ENCODE results near the gene SRSF2. TPM values are rescaled to one million over a fixed set of nuclear protein-coding genes. Genes with fewer than 3 reads are reported as not detected.
A peak's percentile ranks its signal among the peaks of the same experiment; 100 is the strongest.
"Not testable (repeated sequence)": the region's sequence is repeated elsewhere in the genome, so short reads cannot be mapped to it uniquely, and the experiment has no call there.

SRSF2 gene
- total RNA-seq, 2 experiments from 2014 or later = 299 TPM

- Mint-ChIP-seq H3K36me3 (peaks cover 12% of the 10 kb centered on the region), H3K4me3 (peak overlapping the region; percentile 61), H3K4me1 (ENCODE audit: low read depth) (peaks cover 8% of the 10 kb centered on the region), H3K9me3 (no peaks in the 10 kb centered on the region), H3K27me3 (no peaks in the 10 kb centered on the region), H3K27ac (no peak overlapping the region)
- POLR2A ChIA-PET = interaction anchor here (1.1 kb wide), 1 partner anchor 149 kb away, joined by 5 read pairs; no protein-coding TSS in a partner anchor
- intact Hi-C loops (cut with micrococcal nuclease) = no loop called here
- CTCF ChIA-PET = no interaction called here
- no peak for DNase-seq
Measured at GRCh38 chr17:76709077-76709950, 27.8 kb downstream of the SRSF2 start.

GRCh38 chr17:76707985-76708807 is 28.9 kb downstream of the SRSF2 start:
- no peaks in the 10 kb centered on the region for H3K9me3 Mint-ChIP-seq
- no peaks in the 10 kb centered on the region for H3K27me3 Mint-ChIP-seq
- peaks cover 4% of the 10 kb centered on the region for H3K4me1 Mint-ChIP-seq (ENCODE audit: low read depth)
- H3K27ac Mint-ChIP-seq = no peak overlapping the region
- H3K4me3 Mint-ChIP-seq = no peak overlapping the region
- POLR2A ChIA-PET = no interaction called here
- no peak for DNase-seq
- CTCF ChIA-PET = interaction anchor here (0.6 to 1.0 kb wide), 2 partner anchors 9 to 36 kb away, joined by 3 read pairs; no protein-coding TSS in a partner anchor
- peaks cover 2% of the 10 kb centered on the region for H3K36me3 Mint-ChIP-seq
- intact Hi-C loops (cut with micrococcal nuclease) = no loop called here

GRCh38 chr17:76706817-76707216 is 30.3 kb downstream of the SRSF2 start:
- Mint-ChIP-seq H3K4me1 (ENCODE audit: low read depth) (peaks cover 4% of the 10 kb centered on the region), H3K36me3 (no peaks in the 10 kb centered on the region), H3K9me3 (no peaks in the 10 kb centered on the region), H3K4me3 (no peak overlapping the region), H3K27ac (no peak overlapping the region), H3K27me3 (no peaks in the 10 kb centered on the region)
- no peak for DNase-seq
- intact Hi-C loops (cut with micrococcal nuclease) = no loop called here
- ChIA-PET POLR2A (no interaction called here), CTCF (interaction anchor here (0.7 kb wide), 1 partner anchor 277 kb away, joined by 4 read pairs; no protein-coding TSS in a partner anchor)

- no peak overlapping the region for H3K27ac Mint-ChIP-seq
- ChIA-PET CTCF (interaction anchor here (0.9 to 2.2 kb wide), 2 partner anchors 9 to 147 kb away, joined by 3 to 9 read pairs; no protein-coding TSS in a partner anchor), POLR2A (no interaction called here)
- intact Hi-C loops (cut with micrococcal nuclease) = no loop called here
- no peaks in the 10 kb centered on the region for H3K27me3 Mint-ChIP-seq
- no peak for DNase-seq
- no peaks in the 10 kb centered on the region for H3K36me3 Mint-ChIP-seq
- H3K4me3 Mint-ChIP-seq = no peak overlapping the region
- H3K4me1 Mint-ChIP-seq (ENCODE audit: low read depth) = no peaks in the 10 kb centered on the region
- no peaks in the 10 kb centered on the region for H3K9me3 Mint-ChIP-seq
Measured at GRCh38 chr17:76704805-76705204, 32.3 kb downstream of the SRSF2 start.

GRCh38 chr17:76702941-76703637 is 34.0 kb downstream of the SRSF2 start:
- H3K4me1 Mint-ChIP-seq (ENCODE audit: low read depth) = no peaks in the 10 kb centered on the region
- intact Hi-C loops (cut with micrococcal nuclease) = no loop called here
- DNase-seq = no peak
- no peaks in the 10 kb centered on the region for H3K9me3 Mint-ChIP-seq
- POLR2A ChIA-PET = interaction anchor here (1.1 kb wide), 1 partner anchor 10 kb away, joined by 3 read pairs; no protein-coding TSS in a partner anchor
- H3K36me3 Mint-ChIP-seq = no peaks in the 10 kb centered on the region
- no peaks in the 10 kb centered on the region for H3K27me3 Mint-ChIP-seq
- H3K4me3 Mint-ChIP-seq = no peak overlapping the region
- CTCF ChIA-PET = interaction anchor here (1.3 to 2.8 kb wide), 4 partner anchors 11 to 180 kb away, joined by 5 to 10 read pairs (median 8); no protein-coding TSS in a partner anchor
- H3K27ac Mint-ChIP-seq = no peak overlapping the region

- no peak overlapping the region for H3K4me3 Mint-ChIP-seq
- H3K9me3 Mint-ChIP-seq = no peaks in the 10 kb centered on the region
- ChIA-PET POLR2A (no interaction called here), CTCF (interaction anchor here (1.1 to 2.8 kb wide), 4 partner anchors 21 to 179 kb away, joined by 4 to 10 read pairs (median 6); no protein-coding TSS in a partner anchor)
- no peak for DNase-seq
- H3K27ac Mint-ChIP-seq = no peak overlapping the region
- intact Hi-C loops (cut with micrococcal nuclease) = no loop called here
- H3K27me3 Mint-ChIP-seq = no peaks in the 10 kb centered on the region
- no peaks in the 10 kb centered on the region for H3K4me1 Mint-ChIP-seq (ENCODE audit: low read depth)
- H3K36me3 Mint-ChIP-seq = no peaks in the 10 kb centered on the region
Measured at GRCh38 chr17:76702076-76702475, 35.1 kb downstream of the SRSF2 start.

GRCh38 chr17:76701471-76701967 is 35.6 kb downstream of the SRSF2 start:
- H3K27me3 Mint-ChIP-seq = no peaks in the 10 kb centered on the region
- H3K27ac Mint-ChIP-seq = no peak overlapping the region
- H3K36me3 Mint-ChIP-seq = no peaks in the 10 kb centered on the region
- intact Hi-C loops (cut with micrococcal nuclease) = no loop called here
- H3K4me1 Mint-ChIP-seq (ENCODE audit: low read depth) = peaks cover 1% of the 10 kb centered on the region
- CTCF ChIA-PET = interaction anchor here (1.1 to 2.8 kb wide), 3 partner anchors 20 to 78 kb away, joined by 4 to 10 read pairs (median 5); no protein-coding TSS in a partner anchor
- no peak for DNase-seq
- no peak overlapping the region for H3K4me3 Mint-ChIP-seq
- no peaks in the 10 kb centered on the region for H3K9me3 Mint-ChIP-seq
- POLR2A ChIA-PET = no interaction called here

GRCh38 chr17:76700617-76701470 is 36.3 kb downstream of the SRSF2 start:
- Mint-ChIP-seq H3K27me3 (no peaks in the 10 kb centered on the region), H3K4me1 (ENCODE audit: low read depth) (peaks cover 3% of the 10 kb centered on the region), H3K4me3 (no peak overlapping the region), H3K27ac (no peak overlapping the region), H3K36me3 (no peaks in the 10 kb centered on the region), H3K9me3 (no peaks in the 10 kb centered on the region)
- DNase-seq = no peak
- intact Hi-C loops (cut with micrococcal nuclease) = no loop called here
- ChIA-PET CTCF (interaction anchor here (2.8 kb wide), 1 partner anchor 19 kb away, joined by 10 read pairs; no protein-coding TSS in a partner anchor), POLR2A (no interaction called here)

GRCh38 chr17:76700270-76700616 is 36.9 kb downstream of the SRSF2 start:
- Mint-ChIP-seq H3K4me1 (ENCODE audit: low read depth) (peaks cover 7% of the 10 kb centered on the region), H3K4me3 (no peak overlapping the region), H3K9me3 (no peaks in the 10 kb centered on the region), H3K27me3 (no peaks in the 10 kb centered on the region), H3K27ac (no peak overlapping the region), H3K36me3 (no peaks in the 10 kb centered on the region)
- POLR2A ChIA-PET = no interaction called here
- CTCF ChIA-PET = no interaction called here
- intact Hi-C loops (cut with micrococcal nuclease) = no loop called here
- DNase-seq = no peak

- H3K36me3 Mint-ChIP-seq; H3K4me3 Mint-ChIP-seq; POLR2A ChIA-PET; H3K4me1 Mint-ChIP-seq (ENCODE audit: low read depth); H3K27ac Mint-ChIP-seq; H3K9me3 Mint-ChIP-seq; DNase-seq; H3K27me3 Mint-ChIP-seq; intact Hi-C loops (cut with micrococcal nuclease): not testable (repeated sequence)
- CTCF ChIA-PET = interaction anchor here (0.8 kb wide), 1 partner anchor 19 kb away, joined by 3 read pairs; no protein-coding TSS in a partner anchor
Measured at GRCh38 chr17:76698466-76698977, 38.6 kb downstream of the SRSF2 start.

Measured in activated CD4-positive, alpha-beta memory T cell treated with anti-CD3 and anti-CD28 coated beads for 36 hours (primary cell).